IMR-90 (cell line): ENCODE data around the gene RHOB. TPM values are rescaled to one million over a fixed set of nuclear protein-coding genes. Genes with fewer than 3 reads are reported as not detected.

Source experiments
- ATAC-seq: fragments of 200-7000 bp; cut with Tn5 transposase; 2 replicates; pipeline ENCODE4 v1.9.1; 2020; ENCODE audit warnings: low read depth, mild to moderate bottlenecking, moderate library complexity
- BruUV-seq: library from RNA; stranded (reverse); fragments of 400-500 nt; replicated peaks from 2 replicates; lab custom pipeline; 2021; lab: Mats Ljungman, UMichigan
- CTCF ChIA-PET: fragments of 300-600 bp; formaldehyde crosslinking; extraction: SDS; loops from one replicate; lab custom pipeline; 2021; ENCODE audit warnings: antibody characterized with exemption; lab: Yijun Ruan, JAX
- POLR2A ChIA-PET: fragments of 300-600 bp; sonication (Branson Sonifier 250); formaldehyde crosslinking; loops from one replicate; lab custom pipeline; 2022; ENCODE audit warnings: antibody characterized with exemption; ENCODE audit not compliant: unreplicated experiment; lab: Charles Lee
- DNase-seq: peaks from one replicate; pipeline ENCODE4 v3.0.0; 2013
- H2AFZ ChIP-seq: replicated peaks from 2 replicates; pipeline ENCODE3; 2013; ENCODE audit warnings: low read length, mild to moderate bottlenecking; ENCODE audit not compliant: poor library complexity
- H2AK5ac ChIP-seq: 2 replicates; pipeline ENCODE4 v1.6.1; 2013; ENCODE audit warnings: low read depth, low read length, inconsistent platforms
- H2AK9ac ChIP-seq: replicated peaks from 2 replicates; pipeline ENCODE3; 2013; ENCODE audit warnings: mild to moderate bottlenecking, low read depth, low read length, moderate library complexity; ENCODE audit not compliant: poor library complexity
- H2BK120ac ChIP-seq: 2 replicates; pipeline ENCODE4 v1.6.1; 2013; ENCODE audit warnings: low read depth, low read length, inconsistent platforms
- H2BK15ac ChIP-seq: 3 replicates; pipeline ENCODE4 v1.6.1; 2013; ENCODE audit warnings: low read depth, low read length, inconsistent platforms
- H2BK20ac ChIP-seq: 2 replicates; pipeline ENCODE4 v1.6.1; 2013; ENCODE audit warnings: low read depth, mild to moderate bottlenecking, inconsistent platforms, low read length, moderate library complexity
- H2BK5ac ChIP-seq: 2 replicates; pipeline ENCODE4 v1.6.1; 2013; ENCODE audit warnings: mild to moderate bottlenecking, low read depth, low read length, inconsistent platforms; ENCODE audit not compliant: poor library complexity, severe bottlenecking
- H3K14ac ChIP-seq: replicated peaks from 2 replicates; pipeline ENCODE4 v1.6.1; 2013; ENCODE audit warnings: low read depth, low read length, inconsistent platforms
- H3K18ac ChIP-seq: 2 replicates; pipeline ENCODE4 v1.6.1; 2013; ENCODE audit warnings: low read depth, low read length, control low read depth
- H3K23ac ChIP-seq: 2 replicates; pipeline ENCODE4 v1.6.1; 2013; ENCODE audit warnings: low read depth, low read length, inconsistent platforms
- H3K27ac ChIP-seq: 2 replicates; pipeline ENCODE4 v1.5.1; 2013; ENCODE audit warnings: mild to moderate bottlenecking, control low read depth, low read length; ENCODE audit not compliant: insufficient read depth
- H3K27me3 ChIP-seq: 2 replicates; pipeline ENCODE4 v1.6.1; 2013; ENCODE audit warnings: low read length; ENCODE audit not compliant: control insufficient read depth, insufficient read depth
- H3K36me3 ChIP-seq: 2 replicates; pipeline ENCODE4 v1.6.1; 2013; ENCODE audit warnings: low read length, mixed read lengths; ENCODE audit not compliant: control insufficient read depth, insufficient read depth
- H3K4ac ChIP-seq: 2 replicates; pipeline ENCODE4 v1.6.1; 2013; ENCODE audit warnings: low read depth, low read length, inconsistent platforms
- H3K4me1 ChIP-seq: 2 replicates; pipeline ENCODE4 v1.6.1; 2013; ENCODE audit warnings: low read length, mixed read lengths; ENCODE audit not compliant: control insufficient read depth, insufficient read depth
- H3K4me2 ChIP-seq: 2 replicates; pipeline ENCODE4 v1.6.1; 2013; ENCODE audit warnings: low read depth, mild to moderate bottlenecking, control low read depth, low read length, moderate library complexity
- H3K4me3 ChIP-seq: 2 replicates; pipeline ENCODE4 v1.5.1; 2013; ENCODE audit warnings: low read depth, mild to moderate bottlenecking, control low read depth, low read length, moderate library complexity; ENCODE audit not compliant: insufficient read depth
- H3K56ac ChIP-seq: 2 replicates; pipeline ENCODE4 v1.6.1; 2013; ENCODE audit warnings: low read length, inconsistent platforms; ENCODE audit not compliant: insufficient read depth; ENCODE audit errors: extremely low read depth
- H3K79me1 ChIP-seq, 2 experiments: 2 replicates each; pipeline ENCODE4 v1.6.1; 2013; ENCODE audit warnings: low read length in 2 of 2, inconsistent platforms in 1 of 2, low read depth in 1 of 2
- H3K9ac ChIP-seq: 2 replicates; pipeline ENCODE4 v1.6.1; 2013; ENCODE audit warnings: low read depth, low read length, control low read depth
- H3K9me1 ChIP-seq: 2 replicates; pipeline ENCODE4 v1.6.1; 2013; ENCODE audit warnings: low read length, inconsistent platforms; ENCODE audit not compliant: insufficient read depth
- H3K9me3 ChIP-seq: 2 replicates; pipeline ENCODE4 v1.6.1; 2013; ENCODE audit warnings: low read length; ENCODE audit not compliant: control insufficient read depth, insufficient read depth
- H4K20me1 ChIP-seq: 2 replicates; pipeline ENCODE4 v1.6.1; 2013; ENCODE audit warnings: low read length, inconsistent platforms; ENCODE audit not compliant: insufficient read depth
- H4K5ac ChIP-seq: 2 replicates; pipeline ENCODE4 v1.6.1; 2013; ENCODE audit warnings: mild to moderate bottlenecking, low read depth, low read length, control low read depth
- H4K8ac ChIP-seq, 2 experiments: 2 replicates each; pipeline ENCODE4 v1.6.1; 2013; ENCODE audit warnings: low read depth in 2 of 2, low read length in 2 of 2, control low read depth in 1 of 2, inconsistent platforms in 1 of 2
- H4K91ac ChIP-seq: 2 replicates; pipeline ENCODE4 v1.6.1; 2013; ENCODE audit warnings: low read depth, low read length, inconsistent platforms; ENCODE audit not compliant: insufficient read depth
- FOS ChIP-seq: fragments of 150-350 bp; IDR thresholded peaks from 2 replicates; pipeline ENCODE4 v1.6.1; 2016; ENCODE audit warnings: low read depth, low read length
- MAFK ChIP-seq: IDR thresholded peaks from 2 replicates; pipeline ENCODE4 v1.6.1; 2012; ENCODE audit warnings: low read depth, low read length, improper control_type of control experiment
- MAZ ChIP-seq: IDR thresholded peaks from 2 replicates; pipeline ENCODE4 v1.6.1; 2012; ENCODE audit warnings: low read depth, mild to moderate bottlenecking, low read length, improper control_type of control experiment, moderate library complexity, borderline replicate concordance
- MXI1 ChIP-seq: IDR thresholded peaks from 2 replicates; pipeline ENCODE4 v1.6.1; 2012; ENCODE audit warnings: low read depth, mild to moderate bottlenecking, low read length, moderate library complexity, borderline replicate concordance
- NFE2L2 ChIP-seq: fragments of 150-350 bp; IDR thresholded peaks from 2 replicates; pipeline ENCODE4 v1.6.1; 2016; ENCODE audit warnings: low read depth, mild to moderate bottlenecking, low read length
- POLR2A ChIP-seq: IDR thresholded peaks from 2 replicates; pipeline ENCODE4 v1.6.1; 2012; ENCODE audit warnings: mild to moderate bottlenecking, low read depth, low read length
- RAD21 ChIP-seq: IDR thresholded peaks from 2 replicates; pipeline ENCODE4 v1.6.1; 2012; ENCODE audit warnings: low read length, improper control_type of control experiment
- RFX5 ChIP-seq: IDR thresholded peaks from 2 replicates; pipeline ENCODE4 v1.8.0; 2012; ENCODE audit warnings: low read depth, mild to moderate bottlenecking, low read length, moderate library complexity
- SMC3 ChIP-seq: fragments of 150-350 bp; IDR thresholded peaks from 2 replicates; pipeline ENCODE4 v1.6.1; 2016; ENCODE audit warnings: low read depth, mild to moderate bottlenecking, antibody characterized with exemption, low read length, moderate library complexity
- WGBS, 2 experiments: methylation state at CpG; one replicate each; pipeline versions ENCODE4 v1.1.5 to v1.1.7; 2013; ENCODE audit warnings: missing lambda C conversion rate in 2 of 2; ENCODE audit not compliant: insufficient read length in 1 of 2; ENCODE audit errors: extremely low coverage in 2 of 2; 5-methylcytosine and 5-hydroxymethylcytosine counted together
- dilution Hi-C: fragments of 300-500 bp; cut with HindIII; formaldehyde crosslinking; loops from one replicate; pipeline ENCODE4 v1.14.3; 2018; ENCODE audit warnings: low sequenced_read_pairs; ENCODE audit not compliant: unreplicated experiment
- in situ Hi-C: fragments of 300-500 bp; cut with MboI; formaldehyde crosslinking; loops from 3 replicates; pipeline ENCODE4 v1.14.3; 2019; ENCODE audit warnings: low sequenced_read_pairs, inconsistent platforms, mixed read lengths
- intact Hi-C: fragments of 100-400 bp; cut with micrococcal nuclease; formaldehyde crosslinking; loops from 2 replicates; pipeline ENCODE4 v1.10.0; 2022
- polyA plus RNA-seq, 3 experiments: library from polyadenylated mRNA; depleted of rRNA; stranded (reverse); fragments of >200 nt; gene quantifications; 2 replicates each; pipeline ENCODE4 v1.2.3, GENCODE V29; 2012; ENCODE audit warnings: low replicate concordance in 1 of 3
- total RNA-seq: library from RNA; depleted of rRNA; stranded (reverse); fragments of >200 nt; gene quantifications from 2 replicates; pipeline ENCODE4 v1.2.3, GENCODE V29; 2012
- TF ChIP-seq, protein P1 (sequence below): conservative IDR thresholded peaks from 2 replicates; pipeline ENCODE4 v1.5.1; 2012; ENCODE audit warnings: mild to moderate bottlenecking, low read depth, low read length, improper control_type of control experiment

The RHOB gene
- total and polyA plus RNA-seq, 2 of the 4 experiments (the other 2 are of a cell fraction), result 112 to 149 TPM

DNA sequence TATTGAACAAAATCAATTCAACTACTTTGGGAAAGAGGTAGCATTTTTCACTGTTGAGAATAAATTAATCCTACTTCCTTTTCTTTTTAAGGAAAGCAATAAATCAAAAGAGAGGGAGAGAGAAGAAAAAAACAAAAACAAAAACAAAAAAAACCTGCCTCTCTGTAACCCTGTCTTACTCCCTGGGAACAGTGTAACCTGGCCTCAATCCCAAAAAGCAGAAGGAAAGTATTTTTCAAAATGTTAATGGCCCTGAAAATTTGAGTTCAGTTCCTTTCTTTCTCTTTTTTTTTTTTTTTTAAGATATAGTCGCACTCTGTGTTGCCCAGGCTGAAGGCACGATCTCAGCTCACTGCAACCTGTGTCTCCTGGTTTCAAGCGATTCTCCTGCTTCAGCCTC lies 35.9 kb downstream of the RHOB start:
- H2AFZ ChIP-seq, result no peak overlapping the region
- H2AK9ac ChIP-seq, result no peak overlapping the region
- H4K91ac ChIP-seq, result no peak overlapping the region
- peaks cover 11% of the 10 kb centered on the region for H3K27me3 ChIP-seq
- no peak overlapping the region for H3K27ac ChIP-seq
- no peaks in the 10 kb centered on the region for H3K4me1 ChIP-seq
- in situ Hi-C loops, result no loop called here
- no peaks in the 10 kb centered on the region for H4K20me1 ChIP-seq
- no peak overlapping the region for H3K9ac ChIP-seq
- dilution Hi-C loops, result no loop called here
- no peak overlapping the region for H3K18ac ChIP-seq
- no TSS peak for BruUV-seq
- H3K23ac ChIP-seq, result no peak overlapping the region
- no peak for ATAC-seq
- H2BK20ac ChIP-seq, result no peak overlapping the region
- H3K36me3 ChIP-seq, result no peaks in the 10 kb centered on the region
- TF ChIP-seq SMC3, result no peak
- TF ChIP-seq RFX5, result no peak
- no peak for TF ChIP-seq NFE2L2
- no peak for TF ChIP-seq MXI1
- TF ChIP-seq FOS, result no peak
- no peak for TF ChIP-seq RAD21
- no peak for TF ChIP-seq POLR2A
- TF ChIP-seq, protein P1, sequence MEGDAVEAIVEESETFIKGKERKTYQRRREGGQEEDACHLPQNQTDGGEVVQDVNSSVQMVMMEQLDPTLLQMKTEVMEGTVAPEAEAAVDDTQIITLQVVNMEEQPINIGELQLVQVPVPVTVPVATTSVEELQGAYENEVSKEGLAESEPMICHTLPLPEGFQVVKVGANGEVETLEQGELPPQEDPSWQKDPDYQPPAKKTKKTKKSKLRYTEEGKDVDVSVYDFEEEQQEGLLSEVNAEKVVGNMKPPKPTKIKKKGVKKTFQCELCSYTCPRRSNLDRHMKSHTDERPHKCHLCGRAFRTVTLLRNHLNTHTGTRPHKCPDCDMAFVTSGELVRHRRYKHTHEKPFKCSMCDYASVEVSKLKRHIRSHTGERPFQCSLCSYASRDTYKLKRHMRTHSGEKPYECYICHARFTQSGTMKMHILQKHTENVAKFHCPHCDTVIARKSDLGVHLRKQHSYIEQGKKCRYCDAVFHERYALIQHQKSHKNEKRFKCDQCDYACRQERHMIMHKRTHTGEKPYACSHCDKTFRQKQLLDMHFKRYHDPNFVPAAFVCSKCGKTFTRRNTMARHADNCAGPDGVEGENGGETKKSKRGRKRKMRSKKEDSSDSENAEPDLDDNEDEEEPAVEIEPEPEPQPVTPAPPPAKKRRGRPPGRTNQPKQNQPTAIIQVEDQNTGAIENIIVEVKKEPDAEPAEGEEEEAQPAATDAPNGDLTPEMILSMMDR, result no peak
- no peak for TF ChIP-seq MAFK
- TF ChIP-seq MAZ, result no peak
- H4K5ac ChIP-seq, result no peak overlapping the region
- no peak overlapping the region for H2BK15ac ChIP-seq
- no peak overlapping the region for H3K14ac ChIP-seq
- no peak overlapping the region for H3K4me3 ChIP-seq
- ChIA-PET POLR2A (no interaction called here), CTCF (no interaction called here)
- no peak overlapping the region for H2BK120ac ChIP-seq
- DNase-seq, result no peak
- H2AK5ac ChIP-seq, result no peak overlapping the region
- H3K4ac ChIP-seq, result no peak overlapping the region
- H3K9me1 ChIP-seq, result no peaks in the 10 kb centered on the region
- no peaks in the 10 kb centered on the region for H3K79me1 ChIP-seq
- H3K9me3 ChIP-seq, result no peaks in the 10 kb centered on the region
- H4K8ac ChIP-seq, result no peak overlapping the region
- WGBS, 2 experiments, result no CpG with 5 or more reads among the region's 3 CpGs
- no peak overlapping the region for H3K56ac ChIP-seq
- intact Hi-C loops, result no loop called here
- H3K4me2 ChIP-seq, result no peak overlapping the region
- H2BK5ac ChIP-seq, result no peak overlapping the region
